ENCODE data around the gene HMGXB3.

HMGXB3 gene

DNA sequence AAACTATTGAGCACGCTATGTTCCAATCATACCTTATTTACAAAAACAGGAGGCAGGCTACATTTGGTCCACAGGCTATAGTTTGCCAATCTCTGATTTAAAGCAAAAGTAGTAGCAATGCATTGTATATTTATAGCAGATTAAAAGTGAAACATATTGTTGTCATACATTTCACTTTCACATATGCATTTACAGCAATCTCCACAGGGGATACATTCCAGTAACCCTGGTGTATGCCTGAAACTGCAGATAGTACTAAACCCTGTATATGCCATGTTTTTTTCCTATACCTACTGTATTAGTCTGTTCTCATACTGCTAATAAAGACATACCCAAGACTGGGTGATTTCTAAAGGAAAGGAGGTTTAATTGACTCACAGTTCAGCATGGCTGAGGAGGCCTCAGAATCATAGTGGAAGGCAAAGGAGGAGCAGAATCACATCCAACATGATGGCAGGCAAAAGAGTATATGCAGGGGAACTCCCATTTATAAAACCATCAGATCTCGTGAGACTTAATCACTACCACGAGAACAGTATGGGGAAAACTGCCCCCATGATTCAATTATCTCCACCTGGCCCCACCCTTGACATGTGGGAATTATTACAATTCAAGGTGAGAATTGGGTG, 91.7 kb downstream of the HMGXB3 start:
- DNase-seq: no peak

DNA sequence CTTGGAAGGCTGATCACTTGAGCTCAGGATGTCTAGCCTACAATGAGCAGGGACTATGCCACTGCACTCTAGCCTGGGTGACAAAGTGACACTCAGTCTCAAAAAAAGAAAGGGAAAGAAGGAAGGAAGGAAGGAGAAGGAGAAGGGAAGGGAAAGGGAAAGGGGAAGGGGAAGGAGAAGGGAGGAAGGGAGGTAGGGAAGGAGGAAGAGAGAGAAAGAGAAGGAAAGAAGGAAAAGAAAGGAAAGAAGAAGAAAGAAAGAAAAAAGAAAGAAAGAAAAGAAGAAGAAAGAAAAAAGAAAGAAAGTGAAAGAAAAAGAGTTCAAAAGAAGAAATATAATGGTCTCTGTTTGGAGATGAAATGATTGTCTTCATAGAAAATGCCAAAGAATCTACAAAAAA, 96.6 kb downstream of the HMGXB3 start:
- DNase-seq: no peak

DNA sequence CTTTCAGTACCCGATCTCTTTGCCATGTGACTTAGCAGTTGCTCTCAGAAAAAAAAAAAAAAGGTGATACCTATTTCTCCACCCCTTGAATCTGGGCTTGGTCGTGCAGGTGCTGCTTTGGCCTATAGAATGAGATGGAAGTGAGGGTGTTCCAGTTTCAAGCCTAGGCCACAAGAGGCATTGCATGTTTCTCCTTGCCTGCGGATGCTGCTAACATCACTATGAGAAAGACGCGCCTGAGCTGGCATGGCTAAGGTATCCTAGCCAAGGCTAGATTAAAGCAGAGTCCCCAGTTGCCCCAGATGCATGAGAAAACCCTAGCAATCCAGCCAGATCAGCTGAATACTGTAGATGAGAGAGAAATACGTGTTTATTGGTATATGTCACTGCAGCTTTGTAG, 100.5 kb downstream of the HMGXB3 start:
- no peak for DNase-seq
